ENCODE data around the gene G6PC1.
"Not testable (repeated sequence)": the region's sequence is repeated elsewhere in the genome, so short reads cannot be mapped to it uniquely, and the experiment has no call there.

G6PC1 gene

DNA sequence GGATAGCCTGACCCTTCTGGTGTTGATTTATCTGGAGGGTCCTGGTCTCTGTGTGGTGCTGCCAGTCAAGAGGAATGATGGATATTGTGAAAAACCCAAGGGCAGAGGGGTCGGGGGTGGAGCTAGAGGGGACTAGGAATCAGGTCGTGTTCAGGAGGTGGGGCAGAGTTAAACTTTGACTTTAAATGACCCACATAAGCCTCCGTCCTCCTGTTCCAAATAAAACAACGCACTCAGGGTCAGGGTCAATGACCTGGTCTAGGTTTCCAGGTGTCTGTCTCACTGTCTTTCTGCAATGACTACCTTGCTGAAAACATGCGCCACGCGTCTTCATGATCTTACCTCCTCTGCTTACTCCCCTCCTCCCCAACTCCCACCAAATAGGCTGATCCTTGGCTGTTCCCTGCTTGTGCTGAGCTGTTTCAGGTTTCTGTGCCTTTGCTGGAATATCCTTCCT, 34.9 kb upstream of the G6PC1 start:
- Histone ChIP-seq H3K36me3 (ENCODE audit: control insufficient read depth, insufficient read depth, low read length) (no peaks in the 10 kb centered on the region), H3K4me1 (ENCODE audit: control insufficient read depth, insufficient read depth, low read length) (peaks cover 16% of the 10 kb centered on the region), H3K9ac (ENCODE audit: low read length) (no peak overlapping the region), H3K4me3 (ENCODE audit: low read length) (no peak overlapping the region), H3K9me3 (ENCODE audit: control insufficient read depth, low read length) (no peaks in the 10 kb centered on the region), H3K27me3 (ENCODE audit: control insufficient read depth, insufficient read depth, low read length) (no peaks in the 10 kb centered on the region)

DNA sequence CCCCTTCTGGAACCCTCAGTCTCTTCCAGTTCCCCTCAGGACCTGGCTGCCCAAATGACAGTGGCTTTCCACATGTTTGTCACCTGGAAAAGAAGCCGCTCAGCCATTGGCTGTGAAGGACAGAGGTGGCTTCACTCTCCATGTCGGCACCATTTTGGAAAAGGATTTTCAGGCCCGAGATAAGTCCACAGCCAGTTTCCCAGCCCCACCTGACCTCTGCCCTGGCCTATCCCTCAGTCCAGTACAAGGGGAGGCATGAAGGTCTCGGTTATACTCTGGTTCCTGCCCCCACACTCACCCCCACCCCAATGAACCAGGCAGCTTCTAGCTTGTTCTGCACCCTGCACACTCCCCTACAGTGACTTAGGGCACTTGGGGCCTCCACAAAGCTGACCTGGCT, 34.4 kb upstream of the G6PC1 start:
- H3K4me3 ChIP-seq (ENCODE audit: low read length), result no peak overlapping the region
- H3K9me3 ChIP-seq (ENCODE audit: control insufficient read depth, low read length), result no peaks in the 10 kb centered on the region
- H3K4me1 ChIP-seq (ENCODE audit: control insufficient read depth, insufficient read depth, low read length), result peaks cover 16% of the 10 kb centered on the region

DNA sequence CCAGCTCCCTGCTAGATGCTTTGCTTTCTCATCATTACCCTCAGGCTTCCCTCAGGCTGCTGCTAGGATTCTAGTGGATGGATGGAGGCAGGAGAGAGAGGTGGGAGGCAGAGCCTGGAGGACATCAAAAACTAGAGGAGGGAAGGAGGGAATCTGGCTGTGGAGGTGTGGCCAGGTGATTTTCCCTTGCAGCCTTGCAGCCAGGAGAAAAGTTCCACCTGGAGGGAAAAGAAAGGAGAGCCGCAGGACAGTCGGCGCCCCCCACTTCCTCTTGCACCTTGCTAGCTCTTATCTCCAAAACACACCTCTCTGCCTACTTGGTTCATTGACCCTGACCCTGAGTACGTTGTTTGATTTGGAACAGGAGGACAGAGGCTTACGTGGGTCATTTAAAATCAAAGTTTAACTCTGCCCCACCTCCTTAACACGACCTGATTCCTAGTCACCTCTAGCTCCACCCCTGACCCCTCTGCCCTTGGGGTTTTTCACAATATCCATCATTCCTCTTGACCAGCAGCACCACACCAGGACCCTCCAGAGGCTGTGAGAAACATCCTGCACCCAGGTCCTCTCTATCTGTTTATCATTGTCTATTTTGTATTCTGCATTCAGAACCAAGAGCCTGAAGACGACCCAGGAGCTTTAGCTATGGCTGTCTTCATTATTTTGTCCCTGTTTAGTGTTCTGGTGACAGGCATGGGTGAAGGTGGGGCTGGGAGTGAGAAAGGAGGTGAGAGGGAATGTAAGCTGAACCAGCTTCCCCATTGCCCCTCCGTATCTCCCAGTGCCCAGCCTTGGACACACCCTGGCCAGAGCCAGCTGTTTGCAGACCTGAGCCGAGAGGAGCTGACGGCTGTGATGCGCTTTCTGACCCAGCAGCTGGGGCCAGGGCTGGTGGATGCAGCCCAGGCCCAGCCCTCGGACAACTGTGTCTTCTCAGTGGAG, 33.7 kb upstream of the G6PC1 start:
- no peak overlapping the region for H3K9ac ChIP-seq (ENCODE audit: low read length)
- no peaks in the 10 kb centered on the region for H3K9me3 ChIP-seq (ENCODE audit: control insufficient read depth, low read length)

More for the DNA sequence above, 34.4 kb upstream of the G6PC1 start:
- no peaks in the 10 kb centered on the region for H3K36me3 ChIP-seq (ENCODE audit: control insufficient read depth, insufficient read depth, low read length)
- H3K27me3 ChIP-seq (ENCODE audit: control insufficient read depth, insufficient read depth, low read length), result no peaks in the 10 kb centered on the region
- H3K9ac ChIP-seq (ENCODE audit: low read length), result no peak overlapping the region

GRCh38 chr17:42867694-42868261, 32.8 kb upstream of the G6PC1 start:
- H3K4me3 ChIP-seq (ENCODE audit: low read length); H3K36me3 ChIP-seq (ENCODE audit: control insufficient read depth, insufficient read depth, low read length); H3K27me3 ChIP-seq (ENCODE audit: control insufficient read depth, insufficient read depth, low read length); H3K9ac ChIP-seq (ENCODE audit: low read length); H3K9me3 ChIP-seq (ENCODE audit: control insufficient read depth, low read length): not testable (repeated sequence)
- peaks cover 16% of the 10 kb centered on the region for H3K4me1 ChIP-seq (ENCODE audit: control insufficient read depth, insufficient read depth, low read length)

More for the DNA sequence above, 33.7 kb upstream of the G6PC1 start:
- Histone ChIP-seq H3K4me3 (ENCODE audit: low read length) (no peak overlapping the region), H3K36me3 (ENCODE audit: control insufficient read depth, insufficient read depth, low read length) (no peaks in the 10 kb centered on the region), H3K27me3 (ENCODE audit: control insufficient read depth, insufficient read depth, low read length) (no peaks in the 10 kb centered on the region), H3K4me1 (ENCODE audit: control insufficient read depth, insufficient read depth, low read length) (peaks cover 16% of the 10 kb centered on the region)

GRCh38 chr17:42868338-42868737, 32.3 kb upstream of the G6PC1 start:
- Histone ChIP-seq H3K27me3 (ENCODE audit: control insufficient read depth, insufficient read depth, low read length) (no peaks in the 10 kb centered on the region), H3K36me3 (ENCODE audit: control insufficient read depth, insufficient read depth, low read length) (no peaks in the 10 kb centered on the region), H3K9me3 (ENCODE audit: control insufficient read depth, low read length) (no peaks in the 10 kb centered on the region), H3K4me3 (ENCODE audit: low read length) (no peak overlapping the region), H3K4me1 (ENCODE audit: control insufficient read depth, insufficient read depth, low read length) (peaks cover 16% of the 10 kb centered on the region), H3K9ac (ENCODE audit: low read length) (no peak overlapping the region)

DNA sequence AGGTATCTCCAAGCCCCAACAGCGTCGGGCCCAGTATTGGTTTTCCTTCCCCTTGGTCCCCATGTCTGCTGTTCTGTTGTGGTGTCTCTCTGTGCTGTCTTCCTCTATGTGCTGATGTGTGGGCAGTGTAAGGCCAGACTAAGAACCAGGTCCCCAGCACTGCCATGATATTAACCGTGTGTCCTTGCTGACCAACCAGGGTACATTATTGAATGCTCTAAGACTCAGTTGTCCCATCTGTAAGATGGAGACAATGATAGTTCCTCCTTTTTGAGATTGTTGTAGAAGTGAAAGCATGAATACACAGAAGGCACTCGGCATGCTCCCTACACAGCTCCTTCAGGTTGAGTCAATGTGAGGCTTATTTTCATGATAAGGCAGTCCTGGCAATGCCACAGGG, 29.0 kb upstream of the G6PC1 start:
- no peaks in the 10 kb centered on the region for H3K36me3 ChIP-seq (ENCODE audit: control insufficient read depth, insufficient read depth, low read length)
- no peak overlapping the region for H3K4me3 ChIP-seq (ENCODE audit: low read length)
- H3K4me1 ChIP-seq (ENCODE audit: control insufficient read depth, insufficient read depth, low read length), result peaks cover 6% of the 10 kb centered on the region
- no peaks in the 10 kb centered on the region for H3K9me3 ChIP-seq (ENCODE audit: control insufficient read depth, low read length)
- H3K9ac ChIP-seq (ENCODE audit: low read length), result no peak overlapping the region
- no peaks in the 10 kb centered on the region for H3K27me3 ChIP-seq (ENCODE audit: control insufficient read depth, insufficient read depth, low read length)

DNA sequence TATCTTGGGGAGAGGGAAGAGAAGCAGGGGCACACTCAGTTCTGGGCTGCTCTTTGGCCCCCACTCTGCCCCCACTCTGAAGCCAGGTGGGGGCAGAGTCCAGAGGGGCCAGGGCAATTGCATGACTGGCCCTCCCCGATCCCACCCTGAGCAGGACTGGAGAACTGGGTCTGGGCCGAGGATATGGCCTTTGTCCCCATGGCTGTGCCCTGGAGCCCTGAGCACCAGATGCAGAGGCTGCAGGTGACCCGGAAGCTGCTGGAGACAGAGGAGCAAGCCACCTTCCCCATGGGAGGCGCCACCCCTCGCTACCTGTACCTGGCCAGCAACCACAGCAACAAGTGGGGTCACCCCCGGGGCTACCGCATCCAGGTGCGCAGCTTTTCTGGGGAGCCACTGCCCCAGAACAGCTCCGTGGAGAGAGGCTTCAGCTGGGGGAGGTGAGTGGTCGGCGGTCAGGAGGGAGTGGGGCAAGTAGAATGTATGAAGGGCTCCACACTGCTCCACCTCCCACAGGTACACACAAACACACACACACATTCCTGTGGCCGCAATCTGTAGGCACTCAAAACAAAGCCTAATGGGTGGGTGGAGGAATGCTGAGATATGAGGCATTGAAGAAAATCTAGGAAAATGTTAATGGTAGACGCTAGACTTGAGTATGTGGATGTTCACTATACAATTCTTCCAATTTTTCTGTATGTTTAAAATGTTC, 28.2 kb upstream of the G6PC1 start:
- Histone ChIP-seq H3K9me3 (ENCODE audit: control insufficient read depth, low read length) (no peaks in the 10 kb centered on the region), H3K4me3 (ENCODE audit: low read length) (no peak overlapping the region), H3K9ac (ENCODE audit: low read length) (no peak overlapping the region), H3K36me3 (ENCODE audit: control insufficient read depth, insufficient read depth, low read length) (no peaks in the 10 kb centered on the region), H3K4me1 (ENCODE audit: control insufficient read depth, insufficient read depth, low read length) (no peaks in the 10 kb centered on the region), H3K27me3 (ENCODE audit: control insufficient read depth, insufficient read depth, low read length) (peaks cover 2% of the 10 kb centered on the region)

DNA sequence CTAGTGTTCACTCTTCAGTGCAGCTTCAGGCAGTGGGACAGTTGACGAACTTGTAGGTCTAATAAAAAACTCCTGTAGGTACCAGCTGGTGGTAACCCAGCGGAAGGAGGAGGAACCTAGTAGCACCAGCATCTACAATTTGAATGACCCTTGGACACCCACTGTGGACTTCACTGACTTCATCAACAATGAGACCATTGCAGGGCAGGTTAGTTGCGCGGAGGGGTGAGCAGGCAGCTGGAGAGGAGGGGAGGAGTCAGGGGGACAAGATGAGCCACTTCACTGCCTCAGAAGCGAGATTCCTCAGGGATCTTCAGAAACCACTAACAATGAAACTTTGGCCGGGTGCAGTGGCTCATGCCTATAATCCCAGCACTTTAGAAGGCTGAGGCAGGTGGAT, 27.3 kb upstream of the G6PC1 start:
- H3K4me3 ChIP-seq (ENCODE audit: low read length), result no peak overlapping the region
- peaks cover 11% of the 10 kb centered on the region for H3K27me3 ChIP-seq (ENCODE audit: control insufficient read depth, insufficient read depth, low read length)
- no peaks in the 10 kb centered on the region for H3K4me1 ChIP-seq (ENCODE audit: control insufficient read depth, insufficient read depth, low read length)
- no peaks in the 10 kb centered on the region for H3K9me3 ChIP-seq (ENCODE audit: control insufficient read depth, low read length)
- no peak overlapping the region for H3K9ac ChIP-seq (ENCODE audit: low read length)
- H3K36me3 ChIP-seq (ENCODE audit: control insufficient read depth, insufficient read depth, low read length), result no peaks in the 10 kb centered on the region

- peaks cover 12% of the 10 kb centered on the region for H3K27me3 ChIP-seq (ENCODE audit: control insufficient read depth, insufficient read depth, low read length)
- not testable (repeated sequence) for H3K4me3 ChIP-seq (ENCODE audit: low read length); H3K4me1 ChIP-seq (ENCODE audit: control insufficient read depth, insufficient read depth, low read length); H3K9me3 ChIP-seq (ENCODE audit: control insufficient read depth, low read length); H3K36me3 ChIP-seq (ENCODE audit: control insufficient read depth, insufficient read depth, low read length); H3K9ac ChIP-seq (ENCODE audit: low read length)
Measured at GRCh38 chr17:42873932-42874695, 26.5 kb upstream of the G6PC1 start.

DNA sequence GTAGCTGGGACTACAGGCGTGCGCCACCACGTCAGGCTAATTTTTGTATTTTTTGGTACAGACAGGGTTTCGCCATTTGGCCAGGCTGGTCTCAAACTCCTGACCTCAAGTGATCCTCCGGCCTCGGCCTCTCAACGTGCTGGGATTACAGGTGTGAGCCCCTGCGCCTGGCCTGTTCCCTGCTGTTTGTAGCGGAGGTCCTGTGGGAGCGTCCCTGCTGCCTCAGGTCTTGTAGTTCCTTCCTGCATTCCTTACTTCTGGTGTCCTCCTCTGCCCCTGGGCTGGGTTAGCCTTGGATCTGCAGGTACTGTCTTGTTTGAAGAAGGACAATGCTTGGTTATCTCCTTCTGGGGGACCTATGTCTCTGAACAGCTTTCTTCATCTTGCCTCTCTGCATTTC, 23.6 kb upstream of the G6PC1 start:
- H3K9ac ChIP-seq (ENCODE audit: low read length), result no peak overlapping the region
- no peaks in the 10 kb centered on the region for H3K4me1 ChIP-seq (ENCODE audit: control insufficient read depth, insufficient read depth, low read length)

GRCh38 chr17:42878123-42878880, 22.3 kb upstream of the G6PC1 start:
- H3K4me1 ChIP-seq (ENCODE audit: control insufficient read depth, insufficient read depth, low read length), result no peaks in the 10 kb centered on the region
- peaks cover 12% of the 10 kb centered on the region for H3K27me3 ChIP-seq (ENCODE audit: control insufficient read depth, insufficient read depth, low read length)
- no peak overlapping the region for H3K9ac ChIP-seq (ENCODE audit: low read length)
- H3K9me3 ChIP-seq (ENCODE audit: control insufficient read depth, low read length), result no peaks in the 10 kb centered on the region
- H3K4me3 ChIP-seq (ENCODE audit: low read length), result no peak overlapping the region
- H3K36me3 ChIP-seq (ENCODE audit: control insufficient read depth, insufficient read depth, low read length), result no peaks in the 10 kb centered on the region

More for the DNA sequence above, 23.6 kb upstream of the G6PC1 start:
- Histone ChIP-seq H3K4me3 (ENCODE audit: low read length) (no peak overlapping the region), H3K9me3 (ENCODE audit: control insufficient read depth, low read length) (no peaks in the 10 kb centered on the region), H3K27me3 (ENCODE audit: control insufficient read depth, insufficient read depth, low read length) (peaks cover 12% of the 10 kb centered on the region), H3K36me3 (ENCODE audit: control insufficient read depth, insufficient read depth, low read length) (no peaks in the 10 kb centered on the region)

Data from mucosa of stomach (tissue), 1 donor.